ENCODE data around the gene PTH2.

The PTH2 gene

GRCh38 chr19:49441960-49442350 is 18.7 kb upstream of the PTH2 start:
- H3K4me3 ChIP-seq (ENCODE audit: low read length) = no peak overlapping the region
- TF ChIP-seq CTCF (conservative IDR thresholded peaks at IDR 0.05; ENCODE audit: low read depth, low read length) = no peak
- DNase-seq (ENCODE audit: low read depth) = no peak

GRCh38 chr19:49441210-49441959 is 18.1 kb upstream of the PTH2 start, which contains the start of gene SLC17A7:
TSS of gene SLC17A7 (minus strand) at chr19:49441527. CDS start at chr19:49441379, 148 bp downstream.
- peak within 1 kb of the TSS; percentile 3 for H3K4me3 ChIP-seq (ENCODE audit: low read length)
- no peak for DNase-seq (ENCODE audit: low read depth)
- TF ChIP-seq CTCF (conservative IDR thresholded peaks at IDR 0.05; ENCODE audit: low read depth, low read length) = no peak

- no peak overlapping the region for H3K4me3 ChIP-seq (ENCODE audit: low read length)
- no peak for TF ChIP-seq CTCF (conservative IDR thresholded peaks at IDR 0.05; ENCODE audit: low read depth, low read length)
- DNase-seq (ENCODE audit: low read depth) = no peak
Measured at GRCh38 chr19:49440439-49441209, 17.4 kb upstream of the PTH2 start.

- H3K4me3 ChIP-seq (ENCODE audit: low read length) = no peak overlapping the region
- no peak for DNase-seq (ENCODE audit: low read depth)
- TF ChIP-seq CTCF (conservative IDR thresholded peaks at IDR 0.05; ENCODE audit: low read depth, low read length) = no peak
Measured at GRCh38 chr19:49439836-49440235, 16.6 kb upstream of the PTH2 start.

GRCh38 chr19:49438261-49438660 is 15.0 kb upstream of the PTH2 start:
- DNase-seq (ENCODE audit: low read depth) = no peak
- H3K4me3 ChIP-seq (ENCODE audit: low read length) = no peak overlapping the region
- TF ChIP-seq CTCF (conservative IDR thresholded peaks at IDR 0.05; ENCODE audit: low read depth, low read length) = no peak

GRCh38 chr19:49437231-49437630 is 14.0 kb upstream of the PTH2 start:
- DNase-seq (ENCODE audit: low read depth) = no peak
- TF ChIP-seq CTCF (conservative IDR thresholded peaks at IDR 0.05; ENCODE audit: low read depth, low read length) = no peak
- H3K4me3 ChIP-seq (ENCODE audit: low read length) = no peak overlapping the region

Data from retinal pigment epithelial cell (primary cell).